ENCODE data around the gene FCRL2.
"Not testable (repeated sequence)": the region's sequence is repeated elsewhere in the genome, so short reads cannot be mapped to it uniquely, and the experiment has no call there.

The FCRL2 gene

DNA sequence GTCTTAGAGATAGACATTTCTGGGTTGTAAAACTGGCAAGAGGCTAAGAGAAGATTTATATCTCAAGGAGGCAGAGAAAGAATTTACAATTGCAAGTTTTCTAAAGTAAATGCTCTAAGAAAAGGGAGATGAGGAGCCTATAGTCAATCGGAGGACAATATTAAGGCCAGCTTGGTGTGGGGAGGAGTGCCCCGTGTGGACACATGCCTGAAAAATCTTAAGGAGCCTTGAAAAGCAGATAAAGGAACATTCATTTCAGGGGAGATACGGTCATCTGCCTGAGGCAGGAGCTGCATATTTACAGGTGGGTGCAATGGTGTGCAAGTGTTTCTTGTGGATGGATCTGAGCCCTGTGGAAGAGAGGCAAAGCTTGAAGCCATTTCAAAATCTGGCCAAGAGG is 25.6 kb downstream of the FCRL2 start:
- no peak for DNase-seq

DNA sequence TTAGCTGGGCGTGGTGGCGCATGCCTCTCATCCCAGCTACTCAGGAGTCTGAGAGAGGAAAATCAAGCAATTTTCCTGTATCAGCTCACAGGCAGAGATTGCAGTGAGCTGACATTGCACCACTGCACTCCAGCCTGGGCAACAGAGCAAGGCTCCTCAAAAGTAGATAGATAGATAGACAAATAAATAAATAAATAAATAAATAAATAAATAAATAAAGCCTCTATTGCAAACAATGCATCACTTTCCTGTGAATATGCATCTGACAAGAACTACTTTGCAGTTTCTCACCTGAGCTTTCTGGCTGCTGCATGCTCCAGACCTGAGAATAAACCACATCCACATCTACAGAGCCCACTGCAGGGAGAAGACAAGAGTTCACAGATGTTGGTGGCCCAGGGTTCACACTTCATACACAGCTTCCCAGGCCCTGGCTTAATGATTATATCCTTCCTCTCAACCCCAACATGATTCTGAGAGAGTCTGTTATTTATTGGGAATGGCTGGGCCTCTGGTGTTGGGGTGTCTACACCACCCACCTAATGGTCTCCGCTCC is 28.6 kb downstream of the FCRL2 start:
- no peak for DNase-seq

DNA sequence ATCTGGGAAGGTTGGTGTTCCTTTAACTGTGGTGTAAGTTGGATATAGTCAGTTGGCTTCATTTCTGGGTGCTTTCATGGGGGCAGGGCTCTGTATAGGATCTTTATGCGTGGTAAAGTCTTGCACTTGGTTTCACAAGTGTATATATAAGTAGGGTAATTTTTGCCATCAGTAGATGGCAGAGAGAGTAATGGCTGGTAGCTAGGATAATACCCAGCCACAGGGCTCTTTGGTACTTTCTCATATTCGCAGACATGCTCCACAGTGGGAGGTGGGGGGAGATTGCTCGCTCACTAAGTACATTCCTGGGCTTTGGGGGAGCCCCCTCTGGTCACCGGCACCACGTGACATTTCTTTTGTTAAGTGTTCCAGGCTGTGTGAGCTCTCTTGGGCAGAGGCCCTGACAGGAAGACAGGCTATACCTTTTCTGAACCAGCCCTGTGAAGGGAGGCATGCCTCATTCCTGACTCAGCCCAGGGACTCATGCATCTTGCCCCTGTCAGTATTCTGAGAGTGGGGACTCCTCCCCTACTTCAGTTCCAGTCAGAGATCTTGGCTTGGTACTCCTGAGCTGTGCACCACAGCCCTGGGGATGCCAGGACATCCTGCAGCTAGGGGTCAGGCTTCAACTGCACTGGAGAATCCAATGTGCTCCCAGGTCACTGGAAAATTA is 37.6 kb downstream of the FCRL2 start:
- no peak for DNase-seq

DNA sequence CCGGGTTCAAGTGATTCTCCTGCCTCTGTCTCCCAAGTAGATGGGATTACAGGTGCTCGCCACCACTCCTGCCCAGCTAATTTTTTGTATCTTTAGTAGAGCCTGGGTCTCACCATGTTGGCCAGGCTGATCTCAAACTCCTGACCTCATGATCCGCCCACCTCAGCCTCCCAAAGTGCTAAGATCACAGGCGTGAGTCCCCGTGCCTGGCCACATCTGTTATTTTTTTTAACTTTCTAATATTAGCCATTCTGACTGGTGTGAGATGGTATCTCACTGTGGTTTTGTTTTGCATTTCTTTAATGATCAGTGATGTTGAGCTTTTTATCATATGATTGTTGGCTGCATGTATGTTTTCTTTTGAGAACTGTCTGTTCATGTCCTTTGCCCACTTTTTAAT is 40.9 kb downstream of the FCRL2 start:
- not testable (repeated sequence) for DNase-seq

DNA sequence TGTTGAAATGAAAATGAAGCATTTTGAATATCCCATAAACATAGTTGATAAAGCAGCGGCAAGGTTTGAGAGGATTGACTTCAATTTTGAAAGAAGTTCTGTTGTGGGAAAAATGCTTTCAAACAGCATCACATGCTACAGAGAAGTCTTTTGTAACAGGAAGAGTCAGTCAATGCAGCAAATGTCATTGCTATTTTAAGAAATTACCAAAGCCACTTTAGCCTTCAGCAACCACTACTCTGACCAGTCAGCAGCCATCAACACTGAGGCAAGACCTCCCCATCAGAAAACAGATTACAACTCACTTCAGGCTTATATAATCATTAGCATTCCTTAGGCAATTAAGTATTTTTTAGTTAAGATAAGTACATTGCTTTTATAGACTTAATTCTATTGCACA is 42.6 kb downstream of the FCRL2 start:
- no peak for DNase-seq

DNA sequence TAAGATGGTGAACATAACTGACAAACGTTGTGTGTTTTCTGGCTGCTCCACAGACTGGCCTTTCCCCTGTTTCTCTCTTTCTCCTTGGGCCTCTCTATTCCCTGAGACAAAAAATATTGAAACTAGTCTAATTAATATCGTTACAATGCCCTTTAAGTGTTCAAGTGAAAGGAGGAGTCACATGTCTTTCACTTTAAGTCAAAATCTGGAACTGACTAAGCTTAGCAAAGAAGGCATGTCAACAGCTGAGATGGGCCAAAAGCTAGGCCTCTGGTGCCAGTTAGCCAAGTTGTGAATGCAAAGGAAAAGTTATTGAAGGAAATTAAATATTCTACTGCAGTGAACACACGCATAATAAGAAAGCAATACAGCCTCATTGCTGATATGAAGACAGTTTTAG is 44.2 kb downstream of the FCRL2 start:
- no peak for DNase-seq

DNA sequence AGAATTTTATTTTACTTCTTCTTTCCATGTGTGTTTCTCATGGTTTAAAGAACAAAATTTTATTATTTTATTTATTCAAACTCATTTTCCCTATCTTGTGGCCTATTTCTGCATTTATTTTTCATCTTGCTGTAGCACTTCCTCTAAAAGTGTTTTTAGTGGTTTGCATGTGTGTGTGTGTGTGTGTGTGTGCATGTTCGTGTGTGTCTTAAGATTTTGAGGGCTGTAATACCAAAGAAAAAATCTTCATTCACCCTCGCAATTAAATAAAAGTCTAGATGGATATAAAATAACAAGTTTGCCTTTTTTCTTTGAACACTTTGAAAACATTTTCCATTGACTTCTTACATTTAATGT is 51.7 kb downstream of the FCRL2 start:
- no peak for DNase-seq

DNA sequence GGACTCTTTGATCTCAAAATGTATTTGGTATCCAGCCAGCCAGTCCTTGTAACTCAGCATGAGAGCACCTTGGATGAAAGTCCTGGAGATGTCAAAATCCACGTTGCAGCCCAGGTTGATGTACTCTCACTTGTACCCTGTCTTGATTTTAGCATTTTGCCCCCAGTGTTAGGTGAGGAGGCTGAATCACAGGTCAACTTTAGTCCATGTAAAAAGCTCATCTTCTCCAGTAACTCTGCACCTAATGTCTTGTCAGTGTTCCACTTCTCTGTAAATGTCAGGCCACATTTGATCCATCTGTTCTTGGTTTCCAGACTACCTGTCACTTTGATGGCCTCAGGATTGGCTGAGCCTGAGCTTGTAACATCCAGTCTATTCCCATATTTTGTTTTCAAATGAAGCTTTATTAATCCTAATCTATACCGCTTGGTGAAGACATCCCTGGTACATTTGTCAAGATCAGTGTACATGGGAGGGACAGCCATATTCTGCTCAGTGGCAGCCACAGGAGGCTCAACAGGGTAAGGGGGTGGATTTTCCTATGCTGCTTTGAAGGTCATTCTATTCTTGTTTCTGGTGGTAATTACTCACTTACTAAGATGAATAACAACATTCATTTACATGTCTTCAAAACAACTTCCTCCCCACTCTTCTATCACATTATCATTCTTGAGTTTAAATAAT is 52.3 kb downstream of the FCRL2 start:
- no peak for DNase-seq

DNA sequence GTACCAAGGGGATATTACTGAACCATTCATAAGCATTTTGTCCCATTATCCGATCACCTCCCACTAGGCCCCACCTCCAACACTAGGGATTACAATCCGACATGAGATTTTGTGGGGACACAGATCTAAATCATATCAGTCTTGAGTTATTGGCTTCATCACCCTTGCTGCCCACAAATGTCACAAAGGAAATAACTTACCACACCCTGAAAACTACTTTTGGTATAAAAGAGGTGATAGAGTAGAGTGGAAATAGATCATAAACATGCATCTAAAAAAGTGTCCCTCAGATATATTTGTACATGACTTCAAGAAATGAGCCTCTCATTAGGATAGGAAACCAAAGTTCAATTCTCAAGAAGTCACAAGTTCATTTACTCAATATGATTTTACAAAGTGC is 53.8 kb downstream of the FCRL2 start:
- DNase-seq = no peak

DNA sequence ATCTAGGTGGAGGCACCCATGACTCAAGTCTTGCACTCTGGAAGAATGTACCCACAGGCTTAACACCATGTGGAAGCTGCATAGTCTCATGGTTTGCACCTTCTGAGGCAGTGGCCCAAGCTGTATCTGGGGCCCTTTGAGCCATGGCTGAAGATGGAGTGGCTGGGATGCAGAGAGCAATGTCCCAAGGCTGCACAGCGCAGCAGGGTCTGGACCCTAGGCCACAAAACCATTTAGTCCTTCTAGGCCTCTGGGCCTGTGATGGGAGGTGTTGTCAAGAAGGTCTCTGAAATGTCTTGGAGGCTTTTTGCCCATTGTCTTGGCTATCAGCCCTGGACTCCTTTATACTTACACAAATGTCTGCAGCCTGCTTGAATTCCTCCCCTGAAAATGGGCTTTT is 54.9 kb downstream of the FCRL2 start:
- DNase-seq = no peak

DNA sequence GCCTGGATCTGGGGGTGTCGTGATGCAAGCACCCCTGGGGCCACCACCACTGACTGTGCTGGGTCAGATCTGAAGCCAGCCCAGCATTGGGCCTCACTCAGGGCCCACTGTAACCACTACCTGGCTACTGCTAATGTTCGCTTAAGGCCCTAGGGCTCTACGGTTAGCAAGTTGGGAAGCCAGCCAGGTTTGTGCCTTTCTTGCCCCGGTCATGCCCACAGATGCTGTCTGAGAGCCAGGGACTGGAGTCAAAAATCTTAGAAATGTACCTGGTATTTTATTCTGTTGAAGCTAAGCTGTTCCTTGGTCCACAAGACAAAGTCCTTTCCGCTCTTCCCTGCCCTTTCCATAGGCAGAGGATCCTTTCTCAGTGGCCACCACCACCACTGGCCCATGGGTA is 61.2 kb downstream of the FCRL2 start:
- DNase-seq = no peak

DNA sequence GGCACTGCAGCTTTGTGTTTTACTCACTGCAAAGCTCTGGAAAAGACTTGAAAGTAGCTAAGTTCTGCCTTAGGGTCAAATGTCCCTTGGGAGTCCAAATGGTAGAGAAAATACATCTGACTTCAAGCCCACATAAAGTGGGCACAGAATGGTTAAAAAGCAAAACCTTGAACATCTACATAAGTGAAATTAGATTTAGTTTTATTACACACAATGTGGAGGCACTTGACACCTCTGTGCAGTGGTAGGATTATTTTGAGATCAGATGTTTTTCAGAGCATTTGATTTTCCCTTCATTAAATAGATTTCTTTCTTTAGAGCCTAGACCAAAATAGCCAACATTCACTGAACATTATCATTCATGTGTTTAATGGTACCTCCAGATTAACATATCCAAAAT is 65.1 kb downstream of the FCRL2 start:
- no peak for DNase-seq

DNA sequence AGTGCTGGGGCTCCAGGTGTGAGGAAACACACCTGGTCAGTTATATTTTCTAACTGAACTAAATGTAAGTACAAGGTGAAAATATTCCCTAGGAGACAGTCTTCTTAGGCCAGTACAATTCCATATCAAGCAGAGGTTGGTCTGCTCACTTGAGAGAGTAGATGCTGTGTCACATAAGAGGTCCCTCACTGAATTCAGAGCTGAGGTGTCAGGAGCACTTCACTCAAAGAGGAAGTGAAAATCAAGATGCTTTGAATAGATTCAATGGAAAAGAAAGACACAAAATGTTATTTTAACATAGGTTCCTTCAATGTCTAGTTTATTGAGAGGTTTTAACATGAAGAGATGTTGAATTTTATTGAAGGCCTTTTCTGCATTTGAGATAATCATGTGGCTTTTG is 72.1 kb downstream of the FCRL2 start:
- DNase-seq = no peak

DNA sequence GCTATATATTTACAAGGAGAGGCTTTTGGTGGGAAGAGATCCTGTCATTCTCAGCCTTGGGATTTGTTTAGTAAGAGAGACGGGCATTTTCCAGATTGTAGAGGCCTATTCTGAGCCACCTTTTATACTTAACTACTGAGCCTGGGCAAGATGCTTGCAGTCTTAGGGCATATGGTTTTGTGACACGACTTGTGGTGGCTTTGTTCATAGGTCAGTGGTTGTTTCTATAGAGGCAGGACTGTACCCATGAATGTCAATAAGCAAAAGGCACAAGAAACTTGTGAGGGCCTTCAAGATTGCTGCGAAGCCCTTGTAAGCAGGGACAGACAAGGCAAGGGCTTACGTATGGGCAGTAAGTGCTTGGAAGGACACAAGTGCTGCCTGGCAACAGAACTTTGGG is 73.0 kb downstream of the FCRL2 start:
- no peak for DNase-seq

DNA sequence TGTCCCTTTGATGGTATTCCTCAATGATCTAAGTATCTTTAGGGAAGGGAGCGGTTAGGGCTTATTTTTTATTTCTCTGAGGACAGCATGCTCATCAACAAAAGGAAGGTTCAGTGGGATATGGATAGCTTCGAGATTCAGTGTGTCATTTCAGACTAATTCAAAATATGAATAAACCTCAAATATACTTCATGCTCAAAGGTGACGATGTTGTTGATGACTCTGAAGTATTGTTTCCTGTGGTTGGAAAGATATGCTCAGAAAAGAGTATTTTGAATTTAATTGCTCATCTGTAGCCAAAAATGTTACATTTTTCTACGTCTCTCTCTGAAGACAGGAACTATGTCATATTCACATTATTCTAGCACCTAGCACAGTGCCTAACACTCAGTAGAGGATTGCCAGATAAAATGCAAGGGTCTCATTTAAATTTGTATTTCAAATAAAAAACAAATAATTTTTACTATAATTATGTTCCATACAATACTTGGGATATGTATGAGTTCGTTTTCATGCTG is 74.6 kb downstream of the FCRL2 start:
- DNase-seq = no peak

DNA sequence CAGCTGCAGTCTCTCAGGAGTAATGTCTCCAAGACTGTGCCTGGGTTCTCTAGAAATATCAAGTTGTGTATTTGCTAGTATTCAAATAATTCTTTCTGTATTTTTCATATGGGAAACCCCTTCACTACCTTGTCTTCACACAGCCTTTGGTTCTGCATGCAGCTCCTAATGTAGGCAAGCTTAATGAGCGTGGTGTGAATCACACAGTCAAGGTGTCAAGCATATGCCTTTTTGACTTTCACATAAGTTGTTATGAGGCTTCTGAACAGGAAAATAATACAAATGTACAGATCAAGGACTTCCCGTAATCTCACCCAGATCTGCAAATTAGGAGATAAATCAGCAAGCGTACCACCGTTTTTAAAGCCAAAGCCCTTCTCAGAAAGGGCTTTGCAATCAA is 76.2 kb downstream of the FCRL2 start, which contains the start of gene FCRL3:
TSS of gene FCRL3 (minus strand) at position 38 of the 400 bp plus-strand sequence. CDS start 280 bp downstream, outside the sequence.
- DNase-seq = no peak

DNA sequence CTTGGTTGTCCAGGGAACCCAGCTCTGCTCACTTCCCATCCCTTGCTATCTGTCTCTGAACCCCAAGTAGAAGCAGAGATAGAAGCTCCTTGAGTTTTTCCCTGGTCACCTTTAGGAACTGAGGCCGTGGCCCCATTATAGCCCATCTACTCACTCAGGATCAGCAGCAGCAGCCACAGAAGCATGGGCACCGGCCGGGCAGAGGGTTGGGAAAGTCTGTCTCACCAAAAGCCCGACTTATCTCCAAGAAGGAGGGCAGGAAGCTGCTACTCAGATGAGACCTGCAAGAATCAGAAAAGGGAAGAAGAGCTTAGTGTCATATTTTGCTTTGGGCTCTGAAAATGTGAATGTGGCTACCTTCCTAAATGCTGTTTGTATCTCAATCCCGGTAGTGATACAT is 76.6 kb downstream of the FCRL2 start:
- no peak for DNase-seq

DNA sequence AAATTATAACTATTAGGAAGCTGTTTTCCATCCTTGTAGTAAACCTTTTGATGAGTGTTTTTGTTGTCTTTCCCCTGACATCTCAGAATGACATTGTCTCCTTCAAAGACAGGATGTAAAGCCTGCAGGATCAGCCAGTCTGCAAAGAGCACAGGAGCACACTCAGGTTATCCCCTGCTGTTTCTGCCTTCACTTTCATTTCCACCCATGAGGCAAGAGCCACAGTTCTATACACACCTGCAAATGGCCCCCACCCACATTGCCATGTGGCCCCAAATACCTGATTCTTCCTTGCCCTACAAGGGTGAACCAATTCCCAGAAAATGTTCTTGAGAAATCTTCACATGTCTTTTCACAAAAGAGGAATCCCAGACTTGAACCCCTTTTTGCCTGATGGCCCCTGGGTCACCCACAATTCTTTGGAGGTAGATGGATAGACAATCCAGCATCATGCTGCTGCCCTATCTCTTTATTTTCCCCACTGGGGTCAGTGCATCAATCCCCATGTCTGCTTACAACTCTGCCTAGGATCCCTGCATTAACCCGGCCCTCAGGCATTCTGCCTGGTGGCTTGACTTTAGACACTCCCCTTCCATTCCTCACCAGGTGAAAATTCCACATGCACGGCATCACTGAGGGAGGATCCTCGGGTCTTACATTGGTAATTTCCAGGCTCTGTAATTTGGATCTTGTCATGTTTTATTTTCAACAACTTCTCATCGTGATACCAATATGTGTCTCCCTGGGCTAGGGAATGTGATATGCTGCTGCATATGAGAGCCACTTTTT is 79.0 kb downstream of the FCRL2 start:
- DNase-seq = no peak

DNA sequence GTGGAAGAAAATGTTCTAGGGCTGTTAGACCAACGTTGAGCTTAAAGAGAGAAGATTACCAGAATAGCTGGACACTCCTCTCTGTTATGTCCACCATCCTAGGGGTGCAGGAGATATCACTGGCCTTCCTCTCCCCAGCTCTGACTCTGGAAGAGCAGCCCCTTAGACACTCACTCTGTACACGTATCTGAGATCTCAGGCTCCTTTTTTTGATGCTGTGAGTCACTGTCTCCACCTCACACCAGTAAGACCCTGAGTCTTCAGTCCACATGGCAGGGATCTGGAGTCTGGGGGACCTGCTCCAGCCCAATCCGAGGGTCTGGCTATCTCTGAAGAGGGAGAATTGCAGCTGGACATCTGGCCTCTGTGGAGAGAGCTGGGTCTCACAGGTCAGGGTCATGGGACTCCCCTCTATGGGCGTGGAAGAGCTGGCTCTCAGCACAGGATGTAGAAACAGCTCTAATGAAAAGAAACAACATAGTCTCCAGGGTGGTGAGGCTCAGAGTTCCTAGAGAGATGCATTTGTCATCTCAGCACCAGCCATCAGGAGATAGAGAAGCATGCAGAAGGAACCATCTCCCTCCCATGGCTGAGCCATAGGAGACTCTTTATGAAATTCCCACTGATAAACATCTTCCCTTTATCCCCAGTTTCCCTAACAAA is 79.8 kb downstream of the FCRL2 start:
- no peak for DNase-seq
